ENCODE results near the gene MCF2L2. TPM values are rescaled to one million over a fixed set of nuclear protein-coding genes. Genes with fewer than 3 reads are reported as not detected.

MCF2L2 gene
- total RNA-seq, 1 donor from 2014 or later: 0.43 TPM

- no peak for TF ChIP-seq CTCF (IDR thresholded peaks at IDR 0.05; ENCODE audit: unreplicated experiment)
- no peak for DNase-seq (ENCODE audit: low spot score, unreplicated experiment)
- Mint-ChIP-seq H3K36me3 (ENCODE audit: insufficient read depth) (no peaks in the 10 kb centered on the region), H3K4me3 (ENCODE audit: low read depth) (no peak overlapping the region), H3K27me3 (peaks cover 20% of the 10 kb centered on the region), H3K27ac (peak overlapping the region; percentile 41), H3K9me3 (ENCODE audit: low read depth) (no peaks in the 10 kb centered on the region), H3K4me1 (ENCODE audit: low read depth) (peaks cover 11% of the 10 kb centered on the region)
Measured at GRCh38 chr3:183151821-183152351, 276.5 kb downstream of the MCF2L2 start.

DNA sequence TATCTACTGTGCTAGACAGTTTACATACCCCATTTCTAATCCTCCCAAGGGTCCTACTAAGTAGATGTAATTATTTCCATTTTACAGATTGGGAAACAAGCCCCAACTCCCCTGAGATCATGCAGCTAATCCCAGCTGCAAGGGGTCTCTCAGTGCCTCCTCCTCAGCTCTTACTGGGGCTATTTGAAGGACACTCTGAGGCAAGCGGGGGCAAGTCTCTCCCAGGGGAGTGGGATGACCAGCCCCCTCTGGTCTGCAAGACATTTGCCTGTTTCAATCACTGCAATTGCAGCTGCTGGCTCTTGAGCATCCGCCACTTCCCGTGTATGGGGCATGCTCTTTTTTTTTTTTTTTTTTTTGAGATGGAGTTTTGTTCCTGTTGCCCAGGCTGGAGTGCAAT lies 277.3 kb downstream of the MCF2L2 start:
- Mint-ChIP-seq H3K27ac (no peak overlapping the region), H3K36me3 (ENCODE audit: insufficient read depth) (no peaks in the 10 kb centered on the region), H3K4me3 (ENCODE audit: low read depth) (no peak overlapping the region), H3K4me1 (ENCODE audit: low read depth) (peaks cover 11% of the 10 kb centered on the region), H3K27me3 (peaks cover 17% of the 10 kb centered on the region), H3K9me3 (ENCODE audit: low read depth) (no peaks in the 10 kb centered on the region)
- no peak for TF ChIP-seq CTCF (IDR thresholded peaks at IDR 0.05; ENCODE audit: unreplicated experiment)
- no peak for DNase-seq (ENCODE audit: low spot score, unreplicated experiment)

- TF ChIP-seq CTCF (IDR thresholded peaks at IDR 0.05; ENCODE audit: unreplicated experiment): no peak
- no peak overlapping the region for H3K4me3 Mint-ChIP-seq (ENCODE audit: low read depth)
- no peaks in the 10 kb centered on the region for H3K36me3 Mint-ChIP-seq (ENCODE audit: insufficient read depth)
- peaks cover 11% of the 10 kb centered on the region for H3K27me3 Mint-ChIP-seq
- peaks cover 10% of the 10 kb centered on the region for H3K4me1 Mint-ChIP-seq (ENCODE audit: low read depth)
- no peak overlapping the region for H3K27ac Mint-ChIP-seq
- DNase-seq (ENCODE audit: low spot score, unreplicated experiment): no peak
- no peaks in the 10 kb centered on the region for H3K9me3 Mint-ChIP-seq (ENCODE audit: low read depth)
Measured at GRCh38 chr3:183149915-183150750, 278.3 kb downstream of the MCF2L2 start.

GRCh38 chr3:183148056-183148455 lies 280.4 kb downstream of the MCF2L2 start:
- TF ChIP-seq CTCF (IDR thresholded peaks at IDR 0.05; ENCODE audit: unreplicated experiment): no peak
- no peak overlapping the region for H3K4me3 Mint-ChIP-seq (ENCODE audit: low read depth)

GRCh38 chr3:183144363-183144762 lies 284.1 kb downstream of the MCF2L2 start:
- H3K27ac Mint-ChIP-seq: no peak overlapping the region
- no peaks in the 10 kb centered on the region for H3K36me3 Mint-ChIP-seq (ENCODE audit: insufficient read depth)
- H3K4me3 Mint-ChIP-seq (ENCODE audit: low read depth): no peak overlapping the region
- H3K9me3 Mint-ChIP-seq (ENCODE audit: low read depth): no peaks in the 10 kb centered on the region
- TF ChIP-seq CTCF (IDR thresholded peaks at IDR 0.05; ENCODE audit: unreplicated experiment): no peak
- peaks cover 1% of the 10 kb centered on the region for H3K4me1 Mint-ChIP-seq (ENCODE audit: low read depth)
- no peak for DNase-seq (ENCODE audit: low spot score, unreplicated experiment)
- H3K27me3 Mint-ChIP-seq: peaks cover 12% of the 10 kb centered on the region

More at GRCh38 chr3:183148056-183148455, 280.4 kb downstream of the MCF2L2 start:
- H3K9me3 Mint-ChIP-seq (ENCODE audit: low read depth): no peaks in the 10 kb centered on the region
- peaks cover 7% of the 10 kb centered on the region for H3K4me1 Mint-ChIP-seq (ENCODE audit: low read depth)
- H3K36me3 Mint-ChIP-seq (ENCODE audit: insufficient read depth): no peaks in the 10 kb centered on the region
- H3K27ac Mint-ChIP-seq: no peak overlapping the region
- H3K27me3 Mint-ChIP-seq: peaks cover 15% of the 10 kb centered on the region
- DNase-seq (ENCODE audit: low spot score, unreplicated experiment): no peak
